Measurements from ENCODE around the gene MMD2. TPM values are rescaled to one million over a fixed set of nuclear protein-coding genes. Genes with fewer than 3 reads are reported as not detected.

The MMD2 gene
- total RNA-seq, 1 donor from 2014 or later: not detected

DNA sequence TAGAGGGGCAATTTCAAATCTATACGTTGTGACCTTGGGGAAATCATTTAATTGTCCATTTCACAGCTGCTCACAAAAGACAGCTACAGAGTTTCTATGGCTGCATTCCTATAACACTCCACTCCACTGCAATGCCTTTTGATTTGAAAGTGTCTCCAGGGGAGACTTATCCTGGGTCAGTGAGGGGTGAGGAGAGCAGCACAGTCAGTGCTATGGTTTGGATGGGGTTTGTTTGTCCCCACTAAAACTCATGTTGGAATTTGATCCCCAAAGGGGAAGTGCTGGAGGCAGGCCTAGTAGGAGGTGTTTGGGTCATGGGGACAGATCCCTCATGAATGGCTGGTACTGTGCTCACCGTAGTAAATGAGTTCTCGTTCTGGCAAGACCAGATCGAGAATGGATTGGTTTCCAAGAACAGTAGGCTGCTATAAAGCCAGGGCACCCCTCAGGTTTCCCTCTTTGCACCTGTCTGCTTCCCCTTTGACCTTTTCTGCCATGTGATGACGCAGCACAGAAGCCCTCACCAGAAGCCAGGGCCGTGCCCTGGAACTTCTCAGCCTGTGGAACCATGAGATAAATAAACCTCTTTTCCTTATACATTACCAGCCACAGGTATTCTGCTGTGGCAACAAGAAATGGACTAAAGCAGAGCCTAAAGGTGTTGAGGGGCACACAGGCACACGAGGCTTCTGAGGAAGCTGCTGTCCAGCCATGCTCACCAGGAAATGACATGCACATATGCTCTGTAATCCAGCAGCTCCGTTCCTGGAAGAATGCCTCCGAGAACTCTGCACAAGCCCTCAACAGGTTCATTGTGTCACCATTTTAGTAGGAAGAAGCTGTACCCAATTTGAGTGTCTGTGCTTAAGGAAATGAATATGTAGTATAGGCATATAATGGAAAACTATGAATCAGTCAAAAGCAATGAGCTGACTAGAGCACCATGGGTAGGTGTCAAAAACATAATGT is 92.2 kb downstream of the MMD2 start:
- Histone ChIP-seq H3K4me1 (ENCODE audit: insufficient read depth, low read length) (peaks cover 3% of the 10 kb centered on the region), H3K27ac (ENCODE audit: low read depth, low read length) (no peak overlapping the region), H3K9me3 (ENCODE audit: insufficient read depth, low read depth, low read length) (peaks cover 4% of the 10 kb centered on the region), H3K36me3 (ENCODE audit: insufficient read depth, low read length) (no peaks in the 10 kb centered on the region), H3K4me2 (ENCODE audit: low read length) (no peak overlapping the region), H3K79me2 (ENCODE audit: insufficient read depth, low read length) (no peaks in the 10 kb centered on the region), H3K4me3 (ENCODE audit: insufficient read depth, low read depth, low read length) (no peak overlapping the region), H4K20me1 (ENCODE audit: insufficient read depth, low read length) (no peaks in the 10 kb centered on the region), H3K27me3 (ENCODE audit: insufficient read depth, low read length) (peaks cover 6% of the 10 kb centered on the region), H2AFZ (ENCODE audit: low read depth, low read length) (no peak overlapping the region), H3K9ac (ENCODE audit: low read length) (no peak overlapping the region)
- H3K27ac Mint-ChIP-seq (ENCODE audit: unreplicated experiment): no peak overlapping the region
- H3K36me3 Mint-ChIP-seq (ENCODE audit: low read depth, unreplicated experiment): peaks cover 2% of the 10 kb centered on the region
- FAIRE-seq (no peak), DNase-seq (ENCODE audit: low read depth) (no peak)
- H3K27me3 Mint-ChIP-seq (ENCODE audit: low read depth, unreplicated experiment): peaks cover 16% of the 10 kb centered on the region
- peaks cover 5% of the 10 kb centered on the region for H3K9me3 Mint-ChIP-seq (ENCODE audit: unreplicated experiment)
- TF ChIP-seq EZH2 (IDR thresholded peaks at IDR 0.05; ENCODE audit: insufficient read depth, low read length): no peak
- TF ChIP-seq, protein P1, sequence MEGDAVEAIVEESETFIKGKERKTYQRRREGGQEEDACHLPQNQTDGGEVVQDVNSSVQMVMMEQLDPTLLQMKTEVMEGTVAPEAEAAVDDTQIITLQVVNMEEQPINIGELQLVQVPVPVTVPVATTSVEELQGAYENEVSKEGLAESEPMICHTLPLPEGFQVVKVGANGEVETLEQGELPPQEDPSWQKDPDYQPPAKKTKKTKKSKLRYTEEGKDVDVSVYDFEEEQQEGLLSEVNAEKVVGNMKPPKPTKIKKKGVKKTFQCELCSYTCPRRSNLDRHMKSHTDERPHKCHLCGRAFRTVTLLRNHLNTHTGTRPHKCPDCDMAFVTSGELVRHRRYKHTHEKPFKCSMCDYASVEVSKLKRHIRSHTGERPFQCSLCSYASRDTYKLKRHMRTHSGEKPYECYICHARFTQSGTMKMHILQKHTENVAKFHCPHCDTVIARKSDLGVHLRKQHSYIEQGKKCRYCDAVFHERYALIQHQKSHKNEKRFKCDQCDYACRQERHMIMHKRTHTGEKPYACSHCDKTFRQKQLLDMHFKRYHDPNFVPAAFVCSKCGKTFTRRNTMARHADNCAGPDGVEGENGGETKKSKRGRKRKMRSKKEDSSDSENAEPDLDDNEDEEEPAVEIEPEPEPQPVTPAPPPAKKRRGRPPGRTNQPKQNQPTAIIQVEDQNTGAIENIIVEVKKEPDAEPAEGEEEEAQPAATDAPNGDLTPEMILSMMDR (IDR thresholded peaks at IDR 0.05; ENCODE audit: insufficient read depth, low read depth, low read length): no peak
- no peaks in the 10 kb centered on the region for H3K4me1 Mint-ChIP-seq (ENCODE audit: low read depth, unreplicated experiment)
- no peak overlapping the region for H3K4me3 Mint-ChIP-seq (ENCODE audit: unreplicated experiment)

DNA sequence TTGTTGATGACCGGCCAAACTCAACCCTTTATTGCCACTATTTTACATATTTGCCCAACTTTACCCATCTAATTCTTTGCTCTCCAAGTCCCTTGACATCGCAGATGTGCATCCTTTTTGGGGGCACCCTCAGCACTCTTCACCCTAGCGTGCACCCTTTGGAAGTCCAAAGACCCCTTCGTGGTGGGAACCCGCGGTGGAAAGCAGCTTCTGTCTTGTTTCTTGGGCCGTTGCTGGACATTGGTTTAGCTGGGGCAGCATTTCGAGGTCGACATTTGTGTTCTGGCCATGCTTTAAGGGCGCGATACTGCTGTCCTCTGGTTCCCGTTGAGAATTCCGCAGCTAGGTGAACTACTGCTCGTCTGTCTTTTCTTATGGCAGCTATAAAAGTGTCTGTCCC is 96.8 kb downstream of the MMD2 start:
- H3K27ac ChIP-seq (ENCODE audit: low read depth, low read length): no peak overlapping the region
- no peak overlapping the region for H3K4me3 Mint-ChIP-seq (ENCODE audit: unreplicated experiment)
- H3K9ac ChIP-seq (ENCODE audit: low read length): no peak overlapping the region
- DNase-seq (ENCODE audit: low read depth) (no peak), FAIRE-seq (no peak)
- H4K20me1 ChIP-seq (ENCODE audit: insufficient read depth, low read length): no peaks in the 10 kb centered on the region
- H3K79me2 ChIP-seq (ENCODE audit: insufficient read depth, low read length): no peaks in the 10 kb centered on the region
- no peak overlapping the region for H3K4me3 ChIP-seq (ENCODE audit: insufficient read depth, low read depth, low read length)
- TF ChIP-seq EZH2 (IDR thresholded peaks at IDR 0.05; ENCODE audit: insufficient read depth, low read length): no peak
- TF ChIP-seq, protein P1 (IDR thresholded peaks at IDR 0.05; ENCODE audit: insufficient read depth, low read depth, low read length): no peak
- peaks cover 2% of the 10 kb centered on the region for H3K36me3 Mint-ChIP-seq (ENCODE audit: low read depth, unreplicated experiment)
- H3K36me3 ChIP-seq (ENCODE audit: insufficient read depth, low read length): no peaks in the 10 kb centered on the region
- peaks cover 18% of the 10 kb centered on the region for H3K27me3 ChIP-seq (ENCODE audit: insufficient read depth, low read length)
- no peaks in the 10 kb centered on the region for H3K4me1 ChIP-seq (ENCODE audit: insufficient read depth, low read length)
- H3K4me2 ChIP-seq (ENCODE audit: low read length): peak overlapping the region; percentile 75
- H3K9me3 Mint-ChIP-seq (ENCODE audit: unreplicated experiment): peaks cover 2% of the 10 kb centered on the region
- no peak overlapping the region for H3K27ac Mint-ChIP-seq (ENCODE audit: unreplicated experiment)
- H2AFZ ChIP-seq (ENCODE audit: low read depth, low read length): peak overlapping the region; percentile 68
- no peaks in the 10 kb centered on the region for H3K4me1 Mint-ChIP-seq (ENCODE audit: low read depth, unreplicated experiment)
- peaks cover 28% of the 10 kb centered on the region for H3K27me3 Mint-ChIP-seq (ENCODE audit: low read depth, unreplicated experiment)
- peaks cover 8% of the 10 kb centered on the region for H3K9me3 ChIP-seq (ENCODE audit: insufficient read depth, low read depth, low read length)

DNA sequence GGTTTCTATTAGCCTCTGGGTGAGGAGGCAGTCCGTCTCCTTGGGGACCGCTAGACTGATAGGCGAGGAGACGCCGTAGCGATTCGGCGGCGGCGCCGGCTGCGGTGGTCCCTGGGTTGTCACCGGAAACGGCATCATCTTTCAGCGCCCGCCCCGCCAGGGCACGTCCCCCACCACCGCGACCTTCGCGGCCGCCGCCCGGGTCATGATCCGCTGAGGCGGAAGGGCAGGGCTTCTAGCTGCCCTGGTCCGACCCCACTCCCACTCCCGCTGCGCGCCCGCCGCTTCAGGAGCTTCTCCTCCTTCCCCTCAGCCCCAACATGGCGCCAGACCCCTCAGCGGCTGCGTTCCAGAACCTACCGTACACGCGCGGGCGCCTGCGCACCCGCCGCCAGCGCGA is 97.3 kb downstream of the MMD2 start, which contains the start of gene PAPOLB:
Gene PAPOLB, minus strand, starts transcription at position 358 of the 400 bp plus-strand sequence. Its CDS starts 220 bp downstream, at position 138.
- Histone ChIP-seq H3K4me1 (ENCODE audit: insufficient read depth, low read length) (no peaks in the 10 kb centered on the region), H3K9ac (ENCODE audit: low read length) (no peak within 1 kb of the TSS), H3K9me3 (ENCODE audit: insufficient read depth, low read depth, low read length) (peaks cover 8% of the 10 kb centered on the region), H2AFZ (ENCODE audit: low read depth, low read length) (peak within 1 kb of the TSS; percentile 68), H4K20me1 (ENCODE audit: insufficient read depth, low read length) (no peaks in the 10 kb centered on the region), H3K27ac (ENCODE audit: low read depth, low read length) (no peak within 1 kb of the TSS), H3K36me3 (ENCODE audit: insufficient read depth, low read length) (no peaks in the 10 kb centered on the region), H3K79me2 (ENCODE audit: insufficient read depth, low read length) (no peaks in the 10 kb centered on the region), H3K4me3 (ENCODE audit: insufficient read depth, low read depth, low read length) (no peak within 1 kb of the TSS), H3K4me2 (ENCODE audit: low read length) (peak within 1 kb of the TSS; percentile 75), H3K27me3 (ENCODE audit: insufficient read depth, low read length) (peaks cover 18% of the 10 kb centered on the region)
- Mint-ChIP-seq H3K4me1 (ENCODE audit: low read depth, unreplicated experiment) (no peaks in the 10 kb centered on the region), H3K27ac (ENCODE audit: unreplicated experiment) (no peak within 1 kb of the TSS), H3K9me3 (ENCODE audit: unreplicated experiment) (peaks cover 2% of the 10 kb centered on the region), H3K27me3 (ENCODE audit: low read depth, unreplicated experiment) (peaks cover 28% of the 10 kb centered on the region), H3K36me3 (ENCODE audit: low read depth, unreplicated experiment) (peaks cover 2% of the 10 kb centered on the region), H3K4me3 (ENCODE audit: unreplicated experiment) (no peak within 1 kb of the TSS)
- DNase-seq (ENCODE audit: low read depth) (no peak), FAIRE-seq (no peak)
- TF ChIP-seq, protein P1 (IDR thresholded peaks at IDR 0.05; ENCODE audit: insufficient read depth, low read depth, low read length): no peak
- no peak for TF ChIP-seq EZH2 (IDR thresholded peaks at IDR 0.05; ENCODE audit: insufficient read depth, low read length)
